ENCODE results near the gene CREB3L4. TPM values are rescaled to one million over a fixed set of nuclear protein-coding genes. Genes with fewer than 3 reads are reported as not detected.

The CREB3L4 gene
- total and polyA plus RNA-seq, 2 of the 4 experiments (the other 2 are of a cell fraction) = 6.5 to 9.8 TPM

DNA sequence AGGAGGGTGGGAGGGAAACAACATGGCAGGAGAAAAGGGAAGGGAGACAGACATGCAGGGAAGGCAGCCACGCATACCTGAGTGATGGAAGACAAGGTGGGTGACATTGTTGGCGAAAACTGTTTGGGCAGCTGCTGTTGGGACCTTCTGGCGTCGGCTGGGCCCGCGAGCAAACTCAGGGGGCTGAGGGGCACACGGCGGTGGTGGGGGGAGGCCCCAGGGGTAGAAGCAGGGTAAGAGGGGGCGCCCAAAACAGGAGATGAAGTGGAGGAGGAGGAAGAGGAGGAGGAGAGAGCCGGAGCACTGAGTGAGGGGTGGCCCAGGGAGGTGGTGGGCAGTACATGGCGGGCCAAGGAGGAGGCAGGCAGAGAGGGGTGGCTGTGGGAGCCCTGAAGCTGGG lies 16.5 kb upstream of the CREB3L4 start:
- in situ Hi-C loops (cut with MboI; ENCODE audit: low sequenced_read_pairs) = loop anchor here (25.0 kb wide), 1 partner anchor 414 kb away; the partner anchor contains the start of genes S100A3, S100A4, S100A5 and S100A6
- Histone ChIP-seq H3K23ac (ENCODE audit: low read depth, low read length) (no peak overlapping the region), H3K56ac (ENCODE audit: extremely low read depth, insufficient read depth, low read length) (no peak overlapping the region), H2BK120ac (ENCODE audit: low read depth, low read length) (no peak overlapping the region), H4K91ac (ENCODE audit: insufficient read depth, low read depth, low read length) (no peak overlapping the region), H3K9me1 (ENCODE audit: insufficient read depth, low read length) (peaks cover 6% of the 10 kb centered on the region; the same call in 1 of the 2 replicates), H3K18ac (ENCODE audit: low read depth, low read length) (no peak overlapping the region), H3K36me3 (ENCODE audit: control insufficient read depth, insufficient read depth, low read length) (peaks cover 53% of the 10 kb centered on the region), H3K4me3 (ENCODE audit: insufficient read depth, low read depth, low read length) (no peak overlapping the region), H2BK20ac (ENCODE audit: low read depth, low read length) (no peak overlapping the region), H2AFZ (replicated peaks; ENCODE audit: low read length, poor library complexity) (no peak overlapping the region), H3K4me1 (ENCODE audit: control insufficient read depth, insufficient read depth, low read length) (peaks cover 5% of the 10 kb centered on the region), H4K5ac (ENCODE audit: low read depth, low read length) (no peak overlapping the region), H2BK5ac (ENCODE audit: low read depth, low read length, poor library complexity, severe bottlenecking) (no peak overlapping the region), H3K4me2 (ENCODE audit: low read depth, low read length) (no peak overlapping the region), H3K79me1 (ENCODE audit: low read depth in 1 of 2, low read length in 2 of 2) (peaks cover 24 to 53% of the 10 kb centered on the region in 2 experiments), H2AK9ac (replicated peaks; ENCODE audit: low read depth, low read length, poor library complexity) (no peak overlapping the region), H3K9ac (ENCODE audit: low read depth, low read length) (no peak overlapping the region), H2BK15ac (ENCODE audit: low read depth, low read length) (no peak overlapping the region), H3K4ac (ENCODE audit: low read depth, low read length) (no peak overlapping the region), H4K8ac (ENCODE audit: low read depth in 2 of 2, low read length in 2 of 2) (no peak overlapping the region), H3K27me3 (ENCODE audit: control insufficient read depth, insufficient read depth, low read length) (no peaks in the 10 kb centered on the region), H3K9me3 (ENCODE audit: control insufficient read depth, insufficient read depth, low read length) (no peaks in the 10 kb centered on the region), H3K14ac (replicated peaks; ENCODE audit: low read depth, low read length) (no peak overlapping the region), H4K20me1 (ENCODE audit: insufficient read depth, low read length) (peaks cover 31% of the 10 kb centered on the region), H3K27ac (ENCODE audit: insufficient read depth, low read length) (no peak overlapping the region), H2AK5ac (ENCODE audit: low read depth, low read length) (no peak overlapping the region)
- dilution Hi-C loops (cut with HindIII; ENCODE audit: low sequenced_read_pairs, unreplicated experiment) = no loop called here
- CTCF ChIA-PET = interaction anchor here (0.5 kb wide), 1 partner anchor 39 kb away, joined by 3 read pairs; the partner anchor contains the start of gene RPS27
- WGBS, 2 experiments (ENCODE audit: extremely low coverage in 2 of 2, insufficient read length in 1 of 2) = 100% methylated on average over 8 of the region's 11 CpGs; no CpG with 5 or more reads in 1 of the 2 experiments
- no peak for TF ChIP-seq MAZ (IDR thresholded peaks at IDR 0.05; ENCODE audit: borderline replicate concordance, low read depth, low read length)
- TF ChIP-seq POLR2A (IDR thresholded peaks at IDR 0.05; ENCODE audit: low read depth, low read length) = no peak
- no peak for TF ChIP-seq NFE2L2 (IDR thresholded peaks at IDR 0.05; ENCODE audit: low read depth, low read length)
- TF ChIP-seq RCOR1 (IDR thresholded peaks at IDR 0.05; ENCODE audit: insufficient replicate concordance, low read length) = no peak
- TF ChIP-seq RAD21 (IDR thresholded peaks at IDR 0.05; ENCODE audit: low read length) = no peak
- TF ChIP-seq CTCF (conservative IDR thresholded peaks at IDR 0.05; ENCODE audit: low read depth, low read length) = no peak
- no peak for TF ChIP-seq MXI1 (IDR thresholded peaks at IDR 0.05; ENCODE audit: borderline replicate concordance, low read depth, low read length)
- TF ChIP-seq, protein P1, sequence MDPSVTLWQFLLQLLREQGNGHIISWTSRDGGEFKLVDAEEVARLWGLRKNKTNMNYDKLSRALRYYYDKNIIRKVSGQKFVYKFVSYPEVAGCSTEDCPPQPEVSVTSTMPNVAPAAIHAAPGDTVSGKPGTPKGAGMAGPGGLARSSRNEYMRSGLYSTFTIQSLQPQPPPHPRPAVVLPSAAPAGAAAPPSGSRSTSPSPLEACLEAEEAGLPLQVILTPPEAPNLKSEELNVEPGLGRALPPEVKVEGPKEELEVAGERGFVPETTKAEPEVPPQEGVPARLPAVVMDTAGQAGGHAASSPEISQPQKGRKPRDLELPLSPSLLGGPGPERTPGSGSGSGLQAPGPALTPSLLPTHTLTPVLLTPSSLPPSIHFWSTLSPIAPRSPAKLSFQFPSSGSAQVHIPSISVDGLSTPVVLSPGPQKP (IDR thresholded peaks at IDR 0.05; ENCODE audit: borderline replicate concordance, low read depth, low read length) = no peak
- TF ChIP-seq USF2 (IDR thresholded peaks at IDR 0.05; ENCODE audit: low read depth, low read length) = no peak
- no peak for TF ChIP-seq CEBPB (IDR thresholded peaks at IDR 0.05; ENCODE audit: low read depth, low read length)
- no peak for TF ChIP-seq FOS (IDR thresholded peaks at IDR 0.05; ENCODE audit: low read depth, low read length)
- no peak for TF ChIP-seq SMC3 (IDR thresholded peaks at IDR 0.05; ENCODE audit: low read depth, low read length)
- TF ChIP-seq BHLHE40 (IDR thresholded peaks at IDR 0.05; ENCODE audit: low read depth, low read length) = no peak
- no peak for TF ChIP-seq RFX5 (IDR thresholded peaks at IDR 0.05; ENCODE audit: low read depth, low read length)
- TF ChIP-seq MAFK (IDR thresholded peaks at IDR 0.05; ENCODE audit: low read depth, low read length) = no peak
- TF ChIP-seq CHD1 (IDR thresholded peaks at IDR 0.05; ENCODE audit: low read depth, low read length) = no peak
- ATAC-seq (ENCODE audit: low read depth) = no peak
- BruUV-seq (replicated peaks) = no TSS peak
- intact Hi-C loops (cut with micrococcal nuclease) = no loop called here
- no peak for DNase-seq
- POLR2A ChIA-PET (ENCODE audit: unreplicated experiment) = no interaction called here
